ENCODE data around the gene INHBA.

INHBA gene

DNA sequence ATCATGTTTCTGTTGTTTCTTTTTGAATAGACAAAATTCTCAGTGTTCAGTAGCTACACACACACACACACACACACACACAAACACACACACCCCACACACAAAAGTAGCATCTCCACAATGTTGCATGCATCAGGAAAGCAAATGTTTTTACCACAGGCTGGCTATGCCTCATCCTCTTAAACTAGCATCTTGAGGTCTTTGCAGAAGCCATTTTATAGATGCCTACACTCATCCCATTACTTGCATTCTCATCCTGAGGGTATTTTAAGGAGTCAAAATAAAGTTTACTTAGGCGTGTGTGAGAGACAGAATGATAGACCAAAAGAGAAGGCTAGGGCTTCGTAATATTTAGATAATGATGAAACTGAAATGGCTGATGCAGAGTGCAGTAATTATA is 7.9 kb upstream of the INHBA start:
- no peak for DNase-seq

- no peak for DNase-seq
Measured at GRCh38 chr7:41709621-41710020, 6.7 kb upstream of the INHBA start.

- DNase-seq = no peak
Measured at GRCh38 chr7:41708581-41709358, 5.9 kb upstream of the INHBA start.

DNA sequence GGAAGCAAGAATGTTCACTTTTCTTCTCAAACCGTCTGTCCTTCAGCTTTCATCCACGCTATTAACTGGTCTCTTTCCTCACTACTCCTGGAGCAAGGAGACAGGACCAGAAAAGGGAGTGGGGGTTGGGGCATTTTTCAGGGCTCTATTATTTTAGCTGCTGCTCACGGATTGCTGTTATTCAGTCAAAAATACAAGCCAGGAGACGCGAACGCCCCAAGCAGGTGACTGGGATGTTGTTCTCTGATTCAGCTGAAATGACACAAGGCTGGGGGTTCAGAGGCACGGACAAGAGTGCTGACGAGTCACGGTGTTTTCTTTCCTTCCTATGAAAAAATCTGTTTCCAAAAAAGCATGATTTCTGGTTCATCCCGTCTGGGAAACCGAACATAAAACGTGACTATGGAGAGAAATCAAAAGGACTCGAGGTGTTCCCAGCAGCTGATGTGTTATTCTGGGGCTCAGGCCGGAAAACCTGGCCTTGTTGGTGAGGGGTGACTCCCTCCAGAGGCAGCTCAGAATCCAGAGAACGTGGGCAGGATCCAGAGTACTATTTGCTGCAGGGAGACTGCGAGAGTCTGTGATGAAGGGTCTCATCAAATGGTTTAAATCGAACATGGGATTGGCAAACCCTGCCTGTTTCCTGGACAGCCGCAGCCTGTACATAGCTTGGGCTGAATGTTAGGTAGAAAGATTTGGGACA is 3.5 kb upstream of the INHBA start:
- DNase-seq = no peak

- no peak for DNase-seq
Measured at GRCh38 chr7:41705109-41705901, 2.4 kb upstream of the INHBA start.

- no peak for DNase-seq
Measured at GRCh38 chr7:41701068-41701941, 1.6 kb downstream of the INHBA start.

DNA sequence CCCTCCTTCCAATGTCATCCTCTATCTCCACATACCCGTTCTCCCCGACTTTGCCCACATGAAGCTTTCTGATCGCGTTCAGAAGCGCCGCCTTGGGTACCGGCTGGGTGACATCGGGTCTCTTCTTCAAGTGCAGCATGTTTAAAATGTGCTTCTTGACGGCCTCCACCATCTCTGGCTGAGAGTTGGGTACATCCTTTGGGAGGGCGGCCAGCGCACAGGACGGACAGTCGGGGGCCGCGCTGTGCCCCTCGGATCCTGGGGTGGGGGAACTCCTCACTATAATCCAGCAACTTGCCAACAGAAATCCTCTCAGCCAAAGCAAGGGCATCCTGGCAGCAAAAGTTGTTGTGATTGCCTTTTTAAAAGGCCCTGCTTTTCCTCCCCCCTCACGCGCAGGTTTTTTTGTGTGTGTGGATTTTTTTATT is 2.8 kb downstream of the INHBA start:
- DNase-seq = no peak

DNA sequence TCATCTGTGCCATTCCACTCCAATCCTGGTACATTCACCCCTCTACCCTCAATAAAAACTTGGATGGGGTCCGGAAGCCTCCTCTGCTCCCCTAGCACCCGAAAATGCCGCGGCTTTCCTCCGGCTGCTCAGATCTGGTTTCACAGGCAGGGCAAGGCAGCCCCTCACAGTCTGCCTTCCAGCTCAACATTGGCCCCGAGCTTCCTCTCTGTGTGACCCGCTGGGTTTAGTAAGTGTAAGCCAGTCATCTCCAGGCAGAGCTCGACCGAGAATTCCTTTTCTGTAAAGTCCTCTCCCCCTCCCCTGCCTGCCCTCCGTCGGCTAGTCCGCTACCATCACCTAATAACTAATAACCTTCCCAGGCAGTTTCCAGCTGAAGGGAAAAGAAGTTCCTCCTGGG is 3.4 kb downstream of the INHBA start:
- no peak for DNase-seq

DNA sequence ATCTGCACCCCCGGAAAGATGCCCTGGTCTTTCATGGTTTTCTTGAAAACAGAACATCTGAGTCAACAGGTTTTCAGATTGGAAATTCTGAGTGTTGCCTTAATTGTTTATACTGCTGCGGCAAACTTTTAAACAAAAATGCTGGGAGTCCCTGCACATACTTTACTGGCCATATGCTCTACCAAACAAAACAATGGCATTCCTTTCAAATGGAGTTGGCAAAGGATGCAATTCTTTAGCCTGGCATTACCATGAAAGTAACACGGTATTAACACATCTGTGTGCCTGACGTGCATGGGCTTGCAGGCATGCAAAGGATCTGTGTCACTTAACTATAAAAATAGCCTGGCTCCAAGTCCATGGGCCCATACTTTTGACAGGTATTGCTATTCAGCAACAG is 4.2 kb downstream of the INHBA start:
- DNase-seq = no peak

- DNase-seq = no peak
Measured at GRCh38 chr7:41698114-41698513, 4.8 kb downstream of the INHBA start.

- no peak for DNase-seq
Measured at GRCh38 chr7:41696323-41696916, 6.5 kb downstream of the INHBA start.

- no peak for DNase-seq
Measured at GRCh38 chr7:41695661-41696322, 7.1 kb downstream of the INHBA start.

DNA sequence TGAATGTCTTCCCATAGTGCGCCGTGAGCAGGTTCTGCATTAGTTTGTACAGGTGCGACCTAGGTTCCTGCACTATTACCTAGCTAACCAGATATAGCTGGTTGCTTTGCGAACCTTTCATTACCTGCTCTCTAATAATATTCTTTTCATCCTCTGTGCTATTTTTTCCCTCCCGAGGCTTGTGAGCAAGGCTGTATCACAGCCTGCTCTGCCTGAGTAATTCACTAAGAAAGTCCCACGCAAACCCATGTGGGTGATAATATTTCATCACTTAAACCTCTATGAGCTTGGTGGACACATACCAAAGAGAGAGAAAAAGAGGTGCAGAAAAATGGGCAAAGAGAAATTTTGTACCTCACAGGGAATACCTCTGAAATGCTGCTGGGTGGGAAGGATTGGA is 8.4 kb downstream of the INHBA start:
- no peak for DNase-seq

DNA sequence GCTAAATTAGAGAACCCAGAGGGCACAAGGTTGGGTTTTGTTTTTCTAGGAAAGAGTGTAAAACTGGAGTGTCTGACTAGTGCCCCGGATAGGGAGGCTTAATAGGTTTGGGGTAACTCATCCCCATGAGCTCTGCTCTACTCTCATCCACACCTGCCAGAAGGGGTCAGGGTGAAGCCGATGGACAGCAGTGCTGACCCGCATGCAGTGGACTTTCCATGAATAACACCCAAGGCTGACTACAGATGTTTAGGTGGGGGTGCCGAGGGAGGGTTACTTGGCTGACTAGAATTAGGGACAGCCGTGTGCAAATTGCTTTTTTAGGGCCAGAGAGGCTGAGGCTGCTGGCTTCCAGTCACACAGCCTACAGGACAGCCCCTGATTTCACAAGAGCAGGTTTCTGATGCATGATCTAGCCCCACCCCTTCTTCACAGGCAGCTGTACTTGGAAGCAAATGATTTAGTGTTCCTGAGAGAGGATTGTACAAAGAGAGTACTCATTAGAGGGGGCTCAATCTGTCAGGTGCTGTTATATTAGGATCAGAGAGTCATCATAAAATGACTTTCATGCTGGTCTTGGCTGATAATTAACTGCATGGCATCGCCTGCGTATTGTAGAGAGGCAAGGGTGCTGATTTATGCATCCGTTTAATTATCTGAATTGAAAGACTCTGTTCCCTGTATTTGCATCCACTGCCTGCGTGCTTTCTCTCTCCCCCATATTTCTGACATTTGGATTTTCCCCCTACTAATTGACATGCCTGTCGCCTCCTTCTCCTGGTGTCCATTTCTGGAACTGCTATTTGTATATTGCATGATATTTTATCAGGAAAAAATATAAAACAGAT is 9.5 kb downstream of the INHBA start:
- DNase-seq = no peak

DNA sequence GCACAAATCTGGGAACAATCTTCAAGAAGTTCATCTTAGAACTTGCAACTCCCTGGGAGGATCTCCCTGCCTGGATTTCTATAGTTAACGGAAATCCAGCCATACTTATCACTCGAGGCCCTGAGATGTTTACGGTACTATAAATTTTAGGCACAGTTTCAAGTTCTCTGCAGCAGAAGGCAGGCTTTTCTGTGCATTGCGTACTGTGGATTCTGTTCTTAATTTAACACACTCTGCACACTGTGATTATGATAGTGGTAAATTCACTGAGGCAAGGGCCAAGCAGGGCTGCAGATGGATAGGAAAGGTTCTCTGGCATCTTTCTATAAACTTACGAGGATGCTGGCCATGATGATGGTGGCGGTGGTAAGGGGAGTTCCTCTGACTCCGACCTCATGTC is 10.6 kb downstream of the INHBA start:
- DNase-seq = no peak

GRCh38 chr7:41691286-41692190 is 11.4 kb downstream of the INHBA start:
- DNase-seq = no peak

- no peak for DNase-seq
Measured at GRCh38 chr7:41689815-41690214, 13.1 kb downstream of the INHBA start.

DNA sequence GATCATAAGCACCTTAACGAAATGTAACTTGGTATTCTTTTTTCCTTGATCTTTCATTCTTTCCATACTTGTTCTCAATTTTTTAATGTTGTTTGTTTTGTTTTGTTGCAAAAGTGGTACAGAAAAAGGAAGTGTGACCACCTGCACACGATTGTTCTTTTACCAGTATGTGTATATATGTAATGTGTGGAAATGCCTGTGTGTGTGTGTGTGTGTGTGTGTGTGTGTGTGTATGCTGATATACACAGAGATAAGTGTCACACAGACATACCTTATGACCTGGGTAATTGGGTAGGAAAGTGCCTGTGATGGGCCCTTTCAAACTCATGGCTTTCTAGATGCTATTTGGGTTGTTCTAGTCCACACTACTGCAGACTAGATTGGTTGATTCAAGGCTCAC is 14.0 kb downstream of the INHBA start:
- no peak for DNase-seq

DNA sequence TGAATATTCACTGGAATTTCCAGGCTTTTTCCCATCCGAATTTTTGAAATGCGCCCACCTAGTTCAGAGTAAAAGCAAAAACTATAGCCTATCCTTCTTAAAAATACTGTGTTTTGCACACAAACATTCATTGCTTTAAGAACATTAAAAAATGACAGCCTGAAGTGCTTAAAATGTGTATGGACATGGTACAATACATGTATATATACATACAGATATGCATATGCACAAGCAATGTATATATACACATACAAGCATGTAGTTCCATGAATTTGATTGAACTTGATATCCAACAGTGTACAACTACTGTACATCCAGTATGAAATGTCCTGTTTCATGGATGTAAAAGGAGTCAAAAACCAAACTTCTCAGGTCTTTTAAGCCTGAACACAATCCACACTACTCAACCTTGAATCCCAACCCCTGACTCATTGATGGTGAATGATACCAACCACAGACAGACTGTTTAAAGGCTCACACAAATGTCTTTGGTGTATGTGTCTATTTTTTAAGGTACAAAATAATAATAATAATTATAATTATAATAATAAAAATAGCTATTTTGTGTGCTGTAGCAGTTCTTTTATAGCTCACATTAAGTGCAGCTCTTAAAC is 14.8 kb downstream of the INHBA start:
- no peak for DNase-seq
